NCI-H2107 treated with DMSO at 0.1 percent for 48 hours (cell line): ENCODE data around the gene ITPR3.
A peak's percentile ranks its signal among the peaks of the same experiment; 100 is the strongest.
"Not testable (repeated sequence)": the region's sequence is repeated elsewhere in the genome, so short reads cannot be mapped to it uniquely, and the experiment has no call there.

ENCODE experiments used
- DNase-seq: peaks from one replicate; lab custom pipeline; 2025; ENCODE audit not compliant: unreplicated experiment; lab: John Stamatoyannopoulos, UW

Gene ITPR3

DNA sequence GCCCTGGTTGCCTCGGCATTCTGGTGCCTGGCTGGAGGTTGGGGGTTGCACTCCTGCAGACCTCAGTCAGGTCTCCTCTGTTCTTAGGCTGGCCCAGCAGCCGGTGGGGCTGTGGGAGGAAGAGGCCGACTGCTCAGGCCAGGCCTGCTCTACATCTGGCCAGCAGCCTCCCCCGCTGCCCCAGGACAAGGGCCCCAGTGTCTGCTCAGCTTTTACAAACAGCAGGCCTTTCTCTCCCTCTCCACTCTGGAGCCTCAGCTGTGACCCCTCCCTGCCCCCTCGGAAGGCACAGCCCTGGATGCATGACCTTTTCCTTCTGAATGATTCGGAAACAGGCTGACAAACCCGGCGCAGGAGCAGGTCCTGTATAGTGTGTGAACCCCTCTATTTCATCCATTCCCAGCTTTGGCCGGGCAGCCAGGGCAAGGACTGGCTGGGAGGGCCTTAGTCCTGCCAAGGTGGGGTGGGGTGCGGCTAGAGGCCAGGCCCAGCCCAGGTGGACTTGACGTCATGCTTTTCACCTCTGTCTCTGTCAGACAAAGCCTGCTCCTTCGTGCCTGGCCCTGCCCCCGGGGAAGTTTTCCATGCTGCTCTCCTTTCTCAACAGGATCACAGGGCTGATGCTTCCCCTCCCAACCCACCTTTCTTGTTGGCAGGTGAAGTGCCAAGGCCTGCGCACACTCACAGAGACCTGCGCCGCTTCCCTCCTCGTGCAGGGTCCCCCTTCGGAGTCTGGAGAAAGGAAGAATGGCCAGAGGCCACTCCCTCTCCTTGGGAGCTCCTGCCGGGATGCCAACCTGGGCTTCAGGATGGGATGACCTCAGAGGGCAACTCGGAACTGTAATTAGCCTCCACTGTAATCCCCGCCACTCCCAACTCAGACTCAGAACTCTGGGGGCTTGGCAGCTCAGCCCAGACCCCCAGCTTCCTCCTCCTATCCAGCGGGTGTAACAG is 10.1 kb upstream of the ITPR3 start:
- no peak for DNase-seq

- no peak for DNase-seq
Measured at GRCh38 chr6:33613146-33613794, 7.9 kb upstream of the ITPR3 start.

GRCh38 chr6:33613795-33614168 is 7.3 kb upstream of the ITPR3 start:
- DNase-seq: no peak

DNA sequence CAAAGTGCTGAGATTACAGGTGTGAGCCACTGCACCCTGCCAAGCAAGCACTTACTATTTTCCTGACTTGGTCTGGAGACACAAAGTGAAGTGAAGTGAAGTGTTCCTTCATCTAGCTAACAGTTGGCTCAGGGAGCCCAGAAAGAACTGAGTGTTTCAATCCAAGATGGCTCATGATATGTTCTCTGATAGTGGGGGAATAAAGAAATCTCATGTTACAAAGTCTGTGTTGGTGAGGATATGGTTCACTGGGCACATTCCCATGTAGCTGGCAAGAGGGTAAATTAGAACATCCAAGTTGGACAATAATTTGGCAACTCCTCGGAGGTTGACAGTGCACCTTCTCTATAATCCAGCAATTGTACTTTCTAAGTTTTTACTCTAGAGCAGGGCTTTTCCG is 5.0 kb upstream of the ITPR3 start:
- no peak for DNase-seq

DNA sequence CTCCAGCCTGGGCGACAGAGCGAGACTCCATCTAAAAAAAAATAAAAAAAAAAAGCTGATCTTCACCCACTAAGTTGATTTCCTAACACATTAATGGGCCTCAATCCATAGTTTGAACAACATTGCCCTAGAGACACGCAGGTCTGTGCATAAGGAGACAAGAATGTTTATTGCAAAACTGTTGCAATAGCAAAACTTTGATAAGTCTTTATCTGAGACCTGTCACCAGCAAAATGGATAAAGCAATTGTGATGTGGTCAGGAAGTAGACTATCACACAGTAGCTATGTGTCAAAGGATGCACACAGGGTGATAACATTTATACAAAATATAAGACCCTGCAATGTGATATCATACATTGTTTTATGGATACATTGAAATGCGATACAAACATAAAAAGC is 4.2 kb upstream of the ITPR3 start:
- no peak for DNase-seq

- no peak for DNase-seq
Measured at GRCh38 chr6:33619166-33619840, 1.8 kb upstream of the ITPR3 start.

DNA sequence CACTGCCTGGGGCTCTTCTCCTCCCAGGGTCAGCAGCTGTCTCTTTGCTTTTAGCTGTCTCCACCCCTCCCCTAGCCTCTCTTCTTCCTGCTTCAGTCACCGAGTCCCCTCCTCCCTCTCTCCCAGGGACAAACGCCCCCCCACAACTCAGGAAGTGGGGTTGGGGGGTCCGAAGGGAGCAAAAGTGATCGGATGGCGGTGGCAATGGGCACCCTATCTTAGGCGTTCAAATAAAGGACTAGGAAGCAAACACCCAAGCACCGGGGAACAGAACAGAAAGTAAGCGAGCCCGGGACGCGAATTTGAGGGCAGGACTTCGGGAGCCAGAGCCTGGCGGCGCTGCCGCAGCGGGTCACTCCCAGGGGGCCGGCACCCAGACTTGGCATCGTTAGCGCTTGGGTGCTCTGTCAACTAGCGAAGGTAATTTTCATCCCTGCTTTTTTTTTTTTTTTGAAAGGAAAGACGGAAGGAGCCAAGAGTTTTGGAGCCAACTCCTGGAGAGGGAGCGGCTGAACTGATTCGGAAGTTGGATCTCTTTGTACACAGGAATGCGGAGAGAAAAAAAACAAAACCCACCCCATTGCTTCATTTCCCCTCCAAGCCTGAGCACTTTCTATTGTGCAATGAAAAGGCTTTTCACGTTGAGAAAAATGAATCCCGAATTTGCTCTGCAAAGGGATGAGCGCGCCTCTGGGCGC is 815 bp upstream of the ITPR3 start:
- DNase-seq: no peak

DNA sequence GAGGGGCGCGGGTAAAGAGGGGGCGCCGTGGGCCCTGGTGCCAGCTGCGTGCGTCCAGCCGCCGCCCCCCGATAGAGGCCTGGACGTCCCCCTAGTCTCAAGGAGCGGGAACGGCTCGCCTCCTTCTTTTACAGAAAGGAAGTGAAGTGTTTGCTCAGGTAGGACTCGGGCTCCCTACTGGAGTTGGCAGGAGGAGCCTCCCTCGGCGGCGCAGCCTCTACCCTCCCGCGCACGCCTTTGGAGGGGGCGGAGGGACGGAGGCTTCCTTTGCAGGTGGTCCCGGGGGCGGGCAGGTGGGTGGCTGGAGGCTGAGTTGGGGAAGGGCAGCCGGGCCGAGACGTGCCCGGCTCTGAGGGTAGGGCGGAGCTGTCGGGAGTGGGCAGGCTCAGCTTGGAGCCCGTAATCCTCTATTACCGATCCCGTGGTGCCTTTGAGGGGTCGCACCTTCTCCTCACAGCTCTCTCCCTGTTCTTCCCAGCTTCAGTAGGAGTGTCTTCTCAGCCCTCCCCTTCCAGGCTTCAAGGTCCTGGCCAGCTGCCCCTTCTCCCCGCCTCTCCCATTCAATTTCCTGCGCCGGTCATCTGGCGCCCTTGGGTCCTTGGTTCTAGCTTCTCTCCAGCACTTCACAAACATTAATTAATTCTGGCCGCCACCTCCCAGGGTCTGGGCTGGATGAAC is 728 bp downstream of the ITPR3 start:
- no peak for DNase-seq

GRCh38 chr6:33622456-33623431 is 1.6 kb downstream of the ITPR3 start:
- no peak for DNase-seq

DNA sequence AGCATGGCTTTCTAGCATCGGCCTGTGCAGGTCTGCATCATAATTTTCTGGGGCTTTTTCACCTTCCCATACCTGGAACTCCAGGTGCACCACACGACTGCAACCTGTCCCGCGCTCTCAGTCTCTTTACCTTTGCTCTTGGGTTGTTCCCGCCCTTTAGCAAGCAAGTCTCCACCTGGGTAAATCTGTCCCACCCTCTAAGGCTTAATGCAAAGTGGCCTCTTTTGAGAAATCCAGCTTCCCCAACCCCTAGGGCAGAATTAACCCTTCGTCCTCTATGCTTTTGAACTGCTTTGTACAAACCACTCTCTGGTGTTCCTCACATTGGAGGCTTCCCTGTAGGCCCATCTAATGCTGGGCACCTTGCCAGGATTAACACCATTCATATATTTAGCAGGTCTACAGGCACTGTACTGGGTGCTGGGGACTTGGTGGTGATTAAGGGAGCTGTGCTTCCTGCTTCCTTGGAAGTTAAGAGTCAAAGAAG is 2.8 kb downstream of the ITPR3 start:
- DNase-seq: no peak

- DNase-seq: no peak
Measured at GRCh38 chr6:33624856-33625255, 3.7 kb downstream of the ITPR3 start.

DNA sequence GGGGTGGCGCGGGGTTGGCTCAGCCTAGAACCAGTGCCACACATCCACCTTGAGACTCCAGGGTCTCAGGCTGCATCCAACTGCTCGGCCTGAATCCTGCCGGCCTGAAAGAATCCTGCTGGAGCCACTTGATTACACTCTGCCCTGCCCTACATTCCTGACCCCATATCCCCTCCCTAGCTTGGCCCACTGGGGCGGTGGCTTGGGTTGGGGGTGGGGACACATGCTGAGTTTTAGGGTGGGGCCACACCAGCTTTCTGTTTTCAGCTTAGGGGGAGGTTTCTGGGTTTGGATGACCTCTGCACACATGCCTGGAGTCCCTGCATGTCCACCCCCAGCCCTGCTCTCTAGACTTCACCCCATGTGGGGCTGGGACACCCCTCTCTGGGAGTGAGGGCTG is 6.8 kb downstream of the ITPR3 start:
- no peak for DNase-seq

DNA sequence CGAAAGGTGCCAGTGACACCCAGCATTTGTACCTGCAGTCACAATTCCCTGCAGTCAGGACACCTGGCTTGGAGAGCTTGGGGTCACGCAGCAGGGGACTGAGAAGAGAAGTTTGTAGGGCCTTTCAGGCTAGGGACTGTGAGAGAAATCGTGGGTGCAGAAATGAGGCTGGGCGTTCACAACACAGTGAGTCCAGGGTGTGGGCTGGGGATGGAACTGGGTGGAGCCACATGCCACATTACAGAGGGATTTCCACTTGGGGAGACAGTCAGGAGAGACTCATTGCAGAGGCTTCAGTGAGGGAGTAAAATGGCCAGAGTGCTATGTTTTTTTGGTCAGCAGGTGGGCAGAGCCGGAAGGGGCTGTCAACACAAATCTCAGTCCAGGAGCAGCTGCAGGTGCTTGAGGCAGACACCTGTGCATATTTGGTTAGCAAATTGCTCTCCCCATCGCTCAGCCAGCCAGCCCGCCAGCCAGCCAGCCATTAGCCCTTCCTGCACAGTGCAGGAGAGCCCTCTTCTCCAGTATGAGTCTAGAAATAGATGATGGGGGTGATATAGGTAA is 7.4 kb downstream of the ITPR3 start:
- peak; percentile 63 for DNase-seq

DNA sequence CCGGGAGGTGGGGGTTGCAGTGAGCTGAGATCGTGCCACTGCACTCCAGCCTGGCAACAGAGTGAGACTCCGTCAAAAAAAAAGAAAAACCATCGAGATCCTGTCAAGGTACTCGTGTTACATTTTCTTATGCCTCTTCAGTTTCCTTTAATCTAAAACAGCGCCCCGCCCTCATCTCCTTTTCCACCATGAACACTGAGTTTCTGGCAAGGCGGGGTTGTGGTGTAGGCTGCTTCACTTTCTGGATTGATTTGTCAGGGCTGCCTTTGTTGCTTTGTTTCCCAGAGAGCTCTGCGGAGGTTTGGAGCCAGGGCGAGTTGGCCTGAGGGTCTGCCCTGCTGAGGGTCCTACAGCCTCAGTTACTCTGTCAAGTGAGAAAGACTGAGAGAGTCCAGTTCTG is 8.9 kb downstream of the ITPR3 start:
- no peak for DNase-seq

- not testable (repeated sequence) for DNase-seq
Measured at GRCh38 chr6:33631521-33631920, 10.4 kb downstream of the ITPR3 start.

DNA sequence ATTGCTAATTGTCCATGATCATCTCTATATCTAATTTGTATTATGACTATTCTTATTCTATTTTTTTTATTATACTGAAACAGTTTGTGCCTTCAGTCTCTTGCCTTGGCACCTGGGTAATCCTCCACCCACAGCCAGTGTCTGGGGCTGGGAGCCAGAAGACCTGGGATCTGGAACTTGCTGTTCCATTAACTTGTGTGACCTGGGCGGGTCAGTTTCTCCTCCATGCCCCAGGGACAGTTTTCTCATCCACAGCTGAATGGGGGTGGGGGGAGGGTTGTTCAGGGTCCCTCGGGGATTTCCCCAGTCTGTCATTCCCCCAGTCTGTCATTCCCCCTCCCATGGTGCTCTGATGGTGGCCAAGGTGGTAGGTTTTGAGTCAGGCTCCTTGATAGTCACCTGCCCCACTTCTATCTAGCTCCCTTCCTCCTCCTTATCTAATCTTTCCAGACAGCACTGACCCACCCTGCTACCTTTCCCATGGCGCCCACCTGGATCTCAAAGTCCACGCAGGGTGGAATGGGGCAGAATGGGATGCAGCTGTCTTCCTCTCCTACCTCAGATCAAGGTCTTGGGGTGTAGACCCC is 10.9 kb downstream of the ITPR3 start:
- DNase-seq: no peak

- no peak for DNase-seq
Measured at GRCh38 chr6:33632558-33633039, 11.5 kb downstream of the ITPR3 start.

DNA sequence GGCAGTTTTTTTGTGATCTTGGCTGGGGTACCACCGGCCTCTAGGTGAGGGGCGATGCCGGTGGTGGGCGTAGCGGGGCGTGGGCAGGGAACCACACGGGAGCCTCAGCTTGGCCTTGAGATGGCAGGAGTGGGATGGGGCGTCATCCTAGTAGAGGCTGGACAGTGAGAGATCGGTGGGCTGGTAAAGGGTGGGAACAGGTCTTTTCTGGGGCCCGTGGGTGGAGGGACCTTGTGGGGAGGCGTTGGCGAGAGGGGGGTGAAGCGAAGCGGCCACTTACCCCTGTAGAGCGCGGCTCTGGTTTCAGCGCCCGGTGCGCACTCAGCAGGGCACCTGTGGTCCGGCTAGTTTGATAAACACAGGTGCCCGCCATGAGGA is 12.0 kb downstream of the ITPR3 start:
- DNase-seq: no peak
